Stimulated activated CD4-positive, alpha-beta T cell treated with anti-CD3 and anti-CD28 coated beads, Interleukin-4, amount 100 ng/mL, for 48 hours (primary cell): ENCODE results near the gene CCDC154.
"Not testable (repeated sequence)": the region's sequence is repeated elsewhere in the genome, so short reads cannot be mapped to it uniquely, and the experiment has no call there.

Source experiments
- DNase-seq, 2 donors: peaks; one replicate each; pipeline ENCODE4 v3.0.0-alpha.2; 2020; ENCODE audit warnings: low read depth in 2 of 2

CCDC154 gene

DNA sequence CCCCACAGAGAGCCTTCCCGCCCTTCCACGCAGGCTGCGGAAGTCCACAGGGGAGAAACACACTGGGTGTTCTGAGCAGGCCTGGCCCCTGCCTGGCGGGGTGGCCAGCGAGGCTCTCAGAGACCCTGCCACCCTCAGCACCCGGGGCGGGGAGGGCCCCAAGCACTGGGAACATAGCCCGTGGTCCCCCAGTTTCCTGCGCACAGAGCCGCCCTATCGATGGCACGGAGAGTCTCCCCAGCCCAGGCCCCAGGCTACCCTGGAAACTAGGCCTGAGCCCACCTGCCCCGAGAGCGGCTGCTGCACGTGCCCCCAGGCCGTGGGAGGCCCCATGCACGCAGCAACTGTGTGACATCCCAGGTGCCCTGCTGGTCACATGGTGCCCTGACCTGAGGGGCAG, 10.2 kb upstream of the CCDC154 start:
- DNase-seq: no peak

DNA sequence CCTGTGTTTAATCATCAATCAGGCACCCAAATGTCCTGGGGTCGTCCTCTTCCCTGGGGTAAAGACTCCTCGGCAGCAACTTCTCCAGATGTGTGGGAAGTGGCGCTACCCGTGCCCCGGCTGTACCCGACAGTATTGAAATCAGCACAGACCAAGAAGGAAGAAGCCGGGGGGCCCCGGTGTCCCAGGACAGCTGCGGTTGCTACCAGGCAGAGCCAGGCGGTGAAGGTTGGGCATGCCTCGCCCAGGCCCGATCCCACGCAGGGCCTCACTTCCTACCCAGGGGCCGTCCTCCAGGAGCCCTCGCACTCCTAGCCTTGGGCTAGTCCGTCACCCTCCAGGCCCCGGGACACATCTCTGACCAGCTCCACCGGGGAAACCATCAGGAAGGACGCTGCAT, 9.0 kb upstream of the CCDC154 start:
- DNase-seq: no peak

GRCh38 chr16:1452530-1452929, 8.2 kb upstream of the CCDC154 start:
- no peak for DNase-seq

DNA sequence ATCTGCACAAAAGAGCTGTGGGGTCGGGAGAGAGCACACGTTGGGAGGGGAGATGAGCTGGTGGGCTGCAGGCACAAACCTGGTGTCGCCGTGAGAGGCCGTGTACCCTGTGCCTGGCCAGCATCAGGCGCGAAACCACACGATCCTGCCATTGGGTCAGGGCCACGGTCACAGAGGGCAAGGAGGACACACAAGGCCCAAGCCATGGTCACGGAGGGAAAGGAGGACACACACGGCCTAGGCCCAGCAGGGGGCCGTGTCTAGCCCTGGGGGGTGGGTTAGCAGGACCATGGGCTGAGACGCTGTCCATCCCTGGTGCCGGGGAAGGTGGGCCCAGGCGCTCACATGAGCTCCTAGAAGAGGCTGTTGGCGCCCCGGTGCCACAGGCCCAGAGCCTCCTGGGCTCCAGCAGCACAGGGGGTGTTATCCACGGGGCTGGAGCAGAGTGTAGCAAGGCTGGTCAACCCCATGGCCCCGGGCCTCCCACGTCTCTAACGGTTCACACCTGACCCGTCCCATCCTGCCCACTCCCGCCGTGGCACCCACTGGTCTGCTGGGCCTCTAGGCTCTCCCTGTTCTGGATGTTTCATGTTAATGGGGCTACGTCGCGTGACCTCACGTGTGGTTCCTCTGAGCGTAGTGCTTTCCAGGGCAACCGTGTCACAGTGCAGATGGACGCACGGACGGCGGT, 7.5 kb upstream of the CCDC154 start:
- DNase-seq: no peak

DNA sequence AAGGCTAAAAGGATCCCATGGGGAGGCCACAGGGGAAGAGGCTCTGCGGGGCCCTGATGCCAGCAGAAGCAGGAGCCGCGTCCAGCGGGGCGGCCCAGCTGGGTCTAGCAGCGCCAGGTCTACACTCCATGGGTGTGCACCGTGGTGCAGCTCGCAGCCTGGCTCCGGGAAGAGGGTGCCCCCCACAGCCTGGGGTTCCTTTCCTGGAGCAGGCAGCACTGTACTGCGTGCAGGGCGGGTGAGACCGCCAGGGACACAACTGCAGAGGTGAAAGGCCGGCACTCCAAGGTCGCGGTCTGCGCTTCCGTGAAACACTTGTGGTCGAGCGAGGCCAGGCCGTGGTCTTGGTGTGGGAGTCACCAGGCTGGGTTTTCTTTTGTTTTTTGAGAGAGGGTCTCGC, 6.5 kb upstream of the CCDC154 start:
- no peak for DNase-seq

DNA sequence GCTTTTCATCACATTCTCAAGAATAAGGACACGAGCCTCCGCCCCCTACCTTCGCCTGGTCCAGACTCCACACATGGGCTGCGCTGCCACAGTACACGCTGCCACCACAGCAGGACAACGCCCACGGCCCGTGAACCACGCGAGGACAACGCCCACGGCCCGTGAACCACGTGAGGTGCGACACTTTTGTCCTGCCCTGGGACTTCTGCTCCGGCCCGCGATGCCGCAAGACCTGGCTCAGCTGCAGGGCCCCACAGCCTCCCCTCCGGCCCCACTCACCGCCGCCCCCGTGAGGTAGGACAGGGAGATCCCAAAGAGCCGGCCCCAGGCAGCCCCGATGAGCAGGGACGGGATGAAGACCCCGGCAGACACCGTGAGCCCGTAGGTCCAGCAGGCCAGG, 5.9 kb upstream of the CCDC154 start:
- no peak for DNase-seq

DNA sequence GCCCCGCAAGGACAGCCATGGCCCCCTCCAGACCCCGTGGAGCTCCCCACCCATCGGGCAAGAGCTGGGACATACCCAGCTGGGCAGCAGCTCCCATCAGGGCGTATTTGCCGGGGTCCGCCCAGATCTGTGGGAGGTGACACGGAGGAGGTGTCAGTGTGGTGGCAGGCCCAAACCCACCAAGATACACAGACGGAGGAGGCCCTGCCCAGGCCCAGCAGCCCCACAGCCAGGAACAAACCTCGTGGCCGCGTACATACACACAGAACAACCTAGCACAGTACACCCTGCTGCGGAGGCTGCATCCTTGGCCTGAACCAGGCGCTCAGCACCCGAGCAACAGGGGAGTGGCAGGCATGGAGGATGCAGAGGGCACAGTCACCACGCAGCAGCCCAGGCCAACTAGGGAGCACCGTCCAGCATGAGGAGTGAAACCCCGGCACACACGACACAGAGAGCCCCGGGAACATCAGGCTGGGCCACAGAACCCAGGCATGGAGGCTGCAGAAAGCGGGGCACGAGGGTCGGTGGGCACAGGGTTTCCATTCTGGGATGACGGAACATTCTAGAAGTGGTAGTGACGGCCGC, 4.9 kb upstream of the CCDC154 start:
- DNase-seq: no peak

DNA sequence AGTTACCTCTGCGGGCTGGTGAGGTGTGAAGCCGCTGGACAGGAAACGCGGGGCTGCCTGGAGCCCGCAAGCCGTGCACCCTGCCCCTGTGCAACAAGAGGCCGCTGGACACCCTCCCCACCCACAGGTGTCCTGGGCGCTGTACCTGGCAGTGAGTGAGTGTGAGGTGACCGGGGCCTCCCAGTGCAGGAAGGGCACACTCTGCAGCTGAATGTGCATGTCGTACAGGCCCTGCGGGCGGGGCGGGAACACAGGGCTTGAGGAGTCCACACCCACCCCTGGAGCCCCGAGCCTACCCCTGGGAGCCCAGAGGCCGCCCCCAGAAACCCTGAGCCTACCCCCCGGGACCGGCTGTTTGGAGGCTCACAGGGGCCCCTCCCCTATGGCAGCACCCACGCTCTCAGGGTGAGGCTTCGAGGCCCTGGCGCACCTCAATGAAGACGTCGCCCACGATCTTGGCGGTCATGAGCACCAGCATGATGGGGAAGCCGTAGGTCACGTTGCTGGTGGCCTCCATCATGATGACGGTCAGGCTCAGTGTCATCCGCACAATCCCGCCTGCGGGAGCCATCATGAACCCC, 4.3 kb upstream of the CCDC154 start:
- DNase-seq: no peak

DNA sequence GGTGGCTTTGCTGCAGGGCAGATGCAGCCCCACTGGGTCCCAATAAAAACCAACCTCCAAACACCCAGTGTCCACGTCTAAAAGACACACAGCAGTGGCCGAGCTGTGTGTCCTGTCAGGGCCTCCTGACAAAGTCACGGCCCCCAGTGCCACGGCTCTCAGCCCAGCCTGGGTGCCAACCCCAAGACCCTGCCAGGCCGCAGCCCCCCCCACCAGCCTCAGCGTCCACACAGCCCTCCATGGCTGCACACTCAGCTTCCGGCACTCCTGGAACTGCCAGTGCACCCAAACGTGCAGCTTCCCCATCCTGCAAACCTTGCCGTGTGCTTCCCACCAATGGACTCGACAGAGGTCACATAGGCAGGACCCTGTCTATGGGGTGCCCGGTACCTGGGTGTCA, 3.6 kb upstream of the CCDC154 start:
- no peak for DNase-seq

- no peak for DNase-seq
These were observed 2.1 kb upstream of the CCDC154 start for GRCh38 chr16:1446296-1447080.

- no peak for DNase-seq
These were observed 1.3 kb upstream of the CCDC154 start for GRCh38 chr16:1445518-1446203.

GRCh38 chr16:1444730-1445517, 568 bp upstream of the CCDC154 start:
- no peak for DNase-seq

GRCh38 chr16:1443403-1443973, 868 bp downstream of the CCDC154 start:
- no peak for DNase-seq

DNA sequence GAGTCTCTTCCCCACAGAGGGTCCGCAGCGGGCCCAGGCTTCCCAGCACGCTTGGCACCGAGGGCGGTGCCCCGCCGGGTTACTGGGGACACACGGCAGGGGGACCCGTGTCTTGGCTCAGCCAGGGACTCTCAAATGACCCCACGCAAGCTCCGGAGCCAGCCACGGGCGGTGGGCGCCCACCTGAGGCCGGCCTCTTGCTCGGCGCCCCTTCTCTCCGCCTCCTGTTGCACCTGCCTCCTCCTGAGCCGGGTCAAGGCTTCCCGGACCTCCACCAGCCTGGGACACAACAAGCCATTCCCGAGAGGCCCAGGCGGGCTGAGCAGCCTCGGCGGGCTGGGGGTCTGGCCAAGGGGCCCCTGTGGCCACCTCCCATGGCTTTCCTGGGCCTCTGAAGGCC, 1.7 kb downstream of the CCDC154 start:
- DNase-seq: no peak

DNA sequence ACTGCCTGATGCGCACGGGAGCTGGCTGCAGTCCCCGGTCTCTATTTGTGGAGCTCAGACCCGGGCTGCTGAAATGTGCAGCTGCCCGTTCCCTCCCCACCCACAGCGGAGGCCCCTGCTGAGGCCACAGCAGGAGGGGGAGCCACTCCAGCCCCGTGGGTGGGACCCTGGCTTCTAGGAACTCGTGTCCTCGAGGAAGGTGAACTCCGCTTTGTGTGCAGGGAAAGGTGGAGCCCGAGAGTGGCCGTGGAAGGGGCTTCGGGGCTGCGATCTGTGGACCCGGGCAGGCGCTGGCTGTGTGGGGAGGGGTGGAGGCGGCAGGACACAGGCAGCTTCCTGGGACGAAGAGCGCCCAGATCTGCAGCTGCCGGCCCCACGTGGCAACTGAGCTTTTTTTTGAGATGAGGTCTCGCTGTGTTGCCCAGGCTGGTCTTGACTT, 2.9 kb downstream of the CCDC154 start:
- DNase-seq: no peak

DNA sequence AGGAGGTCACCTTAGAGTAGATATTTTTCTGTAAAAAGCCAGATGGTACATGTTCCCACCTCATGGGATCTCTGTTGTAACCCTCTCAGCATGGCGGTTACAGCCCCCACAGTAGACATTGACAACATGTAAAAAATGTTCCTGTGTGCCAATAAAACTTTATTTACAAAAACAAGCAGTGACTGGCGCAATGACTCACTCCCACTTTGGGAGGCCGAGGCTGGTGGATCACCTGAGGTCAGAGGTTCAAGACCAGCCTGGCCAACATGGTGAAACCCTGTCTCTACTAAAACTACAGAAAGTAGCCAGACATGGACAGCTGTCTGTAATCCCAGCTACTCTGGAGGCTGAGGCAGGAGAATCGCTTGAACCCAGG, 4.7 kb downstream of the CCDC154 start:
- DNase-seq: not testable (repeated sequence)

- DNase-seq: no peak
These were observed 5.2 kb downstream of the CCDC154 start for GRCh38 chr16:1439058-1439698.

DNA sequence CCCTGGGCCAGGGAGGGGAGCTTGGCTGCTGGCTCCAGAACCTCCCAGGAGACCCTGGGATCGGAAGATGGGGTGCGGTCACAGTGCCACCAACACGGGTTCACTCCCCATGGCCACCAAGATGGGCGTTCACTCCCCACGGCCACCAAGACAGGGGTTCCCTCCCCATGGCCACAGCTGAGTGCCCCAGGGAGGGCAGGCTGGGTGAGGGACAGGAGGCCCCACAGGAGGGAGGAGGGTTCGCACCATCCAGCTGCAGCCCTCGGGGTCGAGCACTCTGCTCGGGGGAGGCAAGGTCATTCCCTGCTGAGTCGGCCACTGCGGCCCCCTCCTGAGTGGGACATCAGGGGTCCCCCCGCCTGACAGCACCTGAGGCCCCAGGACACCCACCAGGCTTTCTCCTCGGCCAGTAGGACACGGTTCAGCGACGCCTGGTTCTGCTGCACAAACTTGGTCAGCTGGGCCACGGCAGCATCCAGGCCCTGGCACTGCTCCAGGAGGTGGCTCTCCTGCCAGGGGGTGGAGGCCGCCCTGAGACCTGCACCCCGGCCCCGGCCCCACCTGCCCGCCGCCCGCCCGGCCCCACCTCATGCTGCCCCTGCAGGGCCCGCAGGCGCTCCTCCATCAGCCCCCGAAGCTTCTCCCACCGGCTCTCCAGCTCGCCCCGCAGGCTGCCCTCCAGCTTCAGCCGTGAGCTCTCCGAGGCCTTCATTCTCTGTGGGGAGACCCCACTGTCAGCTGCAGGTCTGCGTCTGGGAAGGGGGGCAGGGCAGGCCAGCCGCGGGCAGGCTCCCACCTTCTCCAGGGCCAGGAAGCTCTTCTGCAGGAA, 5.9 kb downstream of the CCDC154 start:
- no peak for DNase-seq

- no peak for DNase-seq
These were observed 6.8 kb downstream of the CCDC154 start for GRCh38 chr16:1437606-1438005.
